Measurements from ENCODE around the gene SAA2.
"Not testable (repeated sequence)": the region's sequence is repeated elsewhere in the genome, so short reads cannot be mapped to it uniquely, and the experiment has no call there.

DNA sequence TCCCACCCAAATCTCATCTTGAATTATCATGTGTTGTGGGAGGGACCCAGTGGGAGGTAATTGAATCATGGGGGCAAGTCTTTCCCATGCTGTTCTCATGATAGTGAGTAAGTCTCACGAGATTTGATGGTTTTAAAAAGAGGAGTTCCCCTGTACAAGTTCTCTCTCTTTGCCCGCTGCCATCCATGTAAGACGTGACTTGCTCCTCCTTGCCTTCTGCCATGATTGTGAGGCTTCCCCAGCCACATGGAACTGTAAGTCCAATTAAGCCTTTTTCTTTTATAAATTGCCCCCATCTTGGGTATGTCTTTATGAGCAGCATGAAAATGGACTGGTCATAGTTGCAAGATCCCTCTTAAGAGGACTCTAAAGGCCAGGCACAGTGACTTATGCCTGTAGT is 50.7 kb downstream of the SAA2 start:
- TF ChIP-seq, protein P1, sequence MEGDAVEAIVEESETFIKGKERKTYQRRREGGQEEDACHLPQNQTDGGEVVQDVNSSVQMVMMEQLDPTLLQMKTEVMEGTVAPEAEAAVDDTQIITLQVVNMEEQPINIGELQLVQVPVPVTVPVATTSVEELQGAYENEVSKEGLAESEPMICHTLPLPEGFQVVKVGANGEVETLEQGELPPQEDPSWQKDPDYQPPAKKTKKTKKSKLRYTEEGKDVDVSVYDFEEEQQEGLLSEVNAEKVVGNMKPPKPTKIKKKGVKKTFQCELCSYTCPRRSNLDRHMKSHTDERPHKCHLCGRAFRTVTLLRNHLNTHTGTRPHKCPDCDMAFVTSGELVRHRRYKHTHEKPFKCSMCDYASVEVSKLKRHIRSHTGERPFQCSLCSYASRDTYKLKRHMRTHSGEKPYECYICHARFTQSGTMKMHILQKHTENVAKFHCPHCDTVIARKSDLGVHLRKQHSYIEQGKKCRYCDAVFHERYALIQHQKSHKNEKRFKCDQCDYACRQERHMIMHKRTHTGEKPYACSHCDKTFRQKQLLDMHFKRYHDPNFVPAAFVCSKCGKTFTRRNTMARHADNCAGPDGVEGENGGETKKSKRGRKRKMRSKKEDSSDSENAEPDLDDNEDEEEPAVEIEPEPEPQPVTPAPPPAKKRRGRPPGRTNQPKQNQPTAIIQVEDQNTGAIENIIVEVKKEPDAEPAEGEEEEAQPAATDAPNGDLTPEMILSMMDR (IDR thresholded peaks at IDR 0.05; ENCODE audit: borderline replicate concordance, extremely low read depth, low read length, poor library complexity, severe bottlenecking), result not testable (repeated sequence)
- TF ChIP-seq EZH2 (IDR thresholded peaks at IDR 0.05; ENCODE audit: borderline replicate concordance, low read depth, low read length, severe bottlenecking), result not testable (repeated sequence)

All from DND-41 (cell line).